Measurements from ENCODE around the gene FLT1. TPM values are rescaled to one million over a fixed set of nuclear protein-coding genes. Genes with fewer than 3 reads are reported as not detected.

Gene FLT1
- total RNA-seq, 2 experiments from 2014 or later: 1.6 to 2.5 TPM

- CTCF ChIA-PET (ENCODE audit: unreplicated experiment): no interaction called here
- no peaks in the 10 kb centered on the region for H3K79me2 ChIP-seq (ENCODE audit: insufficient read depth, low read depth, low read length)
These were observed 21.9 kb downstream of the FLT1 start for GRCh38 chr13:28473044-28473443.

DNA sequence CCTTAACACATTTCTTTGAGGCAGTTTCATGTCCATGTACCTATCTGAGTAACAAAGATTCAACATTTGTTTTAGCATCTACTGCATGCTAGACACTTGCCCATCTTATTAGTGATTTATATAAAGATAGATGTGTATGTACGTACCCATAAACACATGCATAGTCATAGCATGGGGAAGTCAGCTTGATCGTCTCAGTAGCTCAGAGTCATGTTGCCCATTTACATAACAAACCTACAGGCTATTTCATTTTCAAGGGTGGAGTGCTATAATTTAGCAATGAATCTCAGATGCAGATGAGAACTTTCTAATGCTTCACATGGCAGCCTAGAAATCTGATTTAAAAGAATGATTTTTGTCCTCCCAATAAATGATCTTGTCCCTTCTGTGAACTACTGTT is 23.5 kb downstream of the FLT1 start:
- POLR2A ChIA-PET: interaction anchor here (0.7 kb wide), 1 partner anchor 10 kb away, joined by 3 read pairs; no protein-coding TSS in a partner anchor
- no peak overlapping the region for H3K4me2 ChIP-seq (ENCODE audit: low read length)
- no peak overlapping the region for H3K27ac ChIP-seq (ENCODE audit: low read depth, low read length, poor library complexity, severe bottlenecking)
- no peaks in the 10 kb centered on the region for H3K9me3 ChIP-seq (ENCODE audit: low read length)
- no peaks in the 10 kb centered on the region for H3K79me2 ChIP-seq (ENCODE audit: insufficient read depth, low read depth, low read length)
- H3K36me3 ChIP-seq (ENCODE audit: insufficient read depth, low read length): no peaks in the 10 kb centered on the region
- intact Hi-C loops (cut with micrococcal nuclease; ENCODE audit: unreplicated experiment): no loop called here
- H3K4me3 ChIP-seq (ENCODE audit: low read depth, low read length, poor library complexity, severe bottlenecking): no peak overlapping the region
- no peak overlapping the region for H2AFZ ChIP-seq (ENCODE audit: low read length)
- CTCF ChIA-PET (ENCODE audit: unreplicated experiment): no interaction called here
- no peaks in the 10 kb centered on the region for H4K20me1 ChIP-seq (ENCODE audit: insufficient read depth, low read length)
- DNase-seq (ENCODE audit: low spot score): no peak
- no peaks in the 10 kb centered on the region for H3K9me2 ChIP-seq (ENCODE audit: insufficient read depth, low read length)
- no TSS peak for BruUV-seq (replicated peaks)
- TF ChIP-seq EZH2phosphoT487 (IDR thresholded peaks at IDR 0.05; ENCODE audit: borderline replicate concordance, low read depth, low read length): no peak
- no peak for TF ChIP-seq CTCF (conservative IDR thresholded peaks at IDR 0.05; ENCODE audit: low read length)
- no peaks in the 10 kb centered on the region for H3K4me1 ChIP-seq (ENCODE audit: insufficient read depth, low read length, poor library complexity, severe bottlenecking)

More at GRCh38 chr13:28473044-28473443, 21.9 kb downstream of the FLT1 start:
- Histone ChIP-seq H4K20me1 (ENCODE audit: insufficient read depth, low read length) (no peaks in the 10 kb centered on the region), H3K4me3 (ENCODE audit: low read depth, low read length, poor library complexity, severe bottlenecking) (no peak overlapping the region), H3K36me3 (ENCODE audit: insufficient read depth, low read length) (no peaks in the 10 kb centered on the region), H3K9me3 (ENCODE audit: low read length) (no peaks in the 10 kb centered on the region), H2AFZ (ENCODE audit: low read length) (no peak overlapping the region), H3K4me1 (ENCODE audit: insufficient read depth, low read length, poor library complexity, severe bottlenecking) (no peaks in the 10 kb centered on the region), H3K9me2 (ENCODE audit: insufficient read depth, low read length) (no peaks in the 10 kb centered on the region), H3K4me2 (ENCODE audit: low read length) (no peak overlapping the region), H3K27ac (ENCODE audit: low read depth, low read length, poor library complexity, severe bottlenecking) (no peak overlapping the region)
- BruUV-seq (replicated peaks): no TSS peak
- DNase-seq (ENCODE audit: low spot score): no peak
- intact Hi-C loops (cut with micrococcal nuclease; ENCODE audit: unreplicated experiment): no loop called here
- POLR2A ChIA-PET: interaction anchor here (0.6 kb wide), 1 partner anchor 48 kb away, joined by 3 read pairs; no protein-coding TSS in a partner anchor
- TF ChIP-seq EZH2phosphoT487 (IDR thresholded peaks at IDR 0.05; ENCODE audit: borderline replicate concordance, low read depth, low read length): no peak
- no peak for TF ChIP-seq CTCF (conservative IDR thresholded peaks at IDR 0.05; ENCODE audit: low read length)

DNA sequence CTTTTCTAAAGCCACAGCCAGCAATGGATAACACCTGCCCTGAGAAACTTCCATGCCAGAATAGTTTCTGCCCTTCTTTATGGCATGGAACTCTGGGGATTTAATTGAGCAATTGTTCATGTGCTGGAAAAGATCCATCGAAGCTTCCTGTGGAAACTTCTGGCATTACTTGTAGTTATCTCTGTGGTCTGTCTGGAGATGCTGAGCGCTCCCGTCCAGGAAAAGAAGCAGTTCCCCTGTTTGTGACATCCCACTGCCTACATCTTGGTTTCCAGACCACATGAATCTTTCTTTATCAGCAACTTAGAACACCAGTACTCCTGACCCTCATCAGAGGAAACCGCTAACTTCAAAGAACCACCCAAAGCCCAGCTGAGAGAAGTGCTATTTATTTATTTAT is 24.6 kb downstream of the FLT1 start:
- no TSS peak for BruUV-seq (replicated peaks)
- TF ChIP-seq EZH2phosphoT487 (IDR thresholded peaks at IDR 0.05; ENCODE audit: borderline replicate concordance, low read depth, low read length) (no peak), CTCF (conservative IDR thresholded peaks at IDR 0.05; ENCODE audit: low read length) (no peak)
- H4K20me1 ChIP-seq (ENCODE audit: insufficient read depth, low read length): no peaks in the 10 kb centered on the region
- DNase-seq (ENCODE audit: low spot score): no peak
- H3K36me3 ChIP-seq (ENCODE audit: insufficient read depth, low read length): no peaks in the 10 kb centered on the region
- CTCF ChIA-PET (ENCODE audit: unreplicated experiment): no interaction called here
- no peak overlapping the region for H3K4me2 ChIP-seq (ENCODE audit: low read length)
- H3K4me3 ChIP-seq (ENCODE audit: low read depth, low read length, poor library complexity, severe bottlenecking): no peak overlapping the region
- no peak overlapping the region for H2AFZ ChIP-seq (ENCODE audit: low read length)
- POLR2A ChIA-PET: no interaction called here
- H3K4me1 ChIP-seq (ENCODE audit: insufficient read depth, low read length, poor library complexity, severe bottlenecking): no peaks in the 10 kb centered on the region
- intact Hi-C loops (cut with micrococcal nuclease; ENCODE audit: unreplicated experiment): no loop called here
- no peaks in the 10 kb centered on the region for H3K9me2 ChIP-seq (ENCODE audit: insufficient read depth, low read length)
- H3K79me2 ChIP-seq (ENCODE audit: insufficient read depth, low read depth, low read length): no peaks in the 10 kb centered on the region
- H3K9me3 ChIP-seq (ENCODE audit: low read length): no peaks in the 10 kb centered on the region
- no peak overlapping the region for H3K27ac ChIP-seq (ENCODE audit: low read depth, low read length, poor library complexity, severe bottlenecking)

Data from OCI-LY7 (cell line).